ENCODE results near the gene NXNL1.
A peak's percentile ranks its signal among the peaks of the same experiment; 100 is the strongest.
"Not testable (repeated sequence)": the region's sequence is repeated elsewhere in the genome, so short reads cannot be mapped to it uniquely, and the experiment has no call there.

Gene NXNL1, protein sequence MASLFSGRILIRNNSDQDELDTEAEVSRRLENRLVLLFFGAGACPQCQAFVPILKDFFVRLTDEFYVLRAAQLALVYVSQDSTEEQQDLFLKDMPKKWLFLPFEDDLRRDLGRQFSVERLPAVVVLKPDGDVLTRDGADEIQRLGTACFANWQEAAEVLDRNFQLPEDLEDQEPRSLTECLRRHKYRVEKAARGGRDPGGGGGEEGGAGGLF

GRCh38 chr19:17460372-17461230 is at the start of gene NXNL1:
TSS of gene NXNL1 (minus strand) at chr19:17460926. CDS start at chr19:17460869, 57 bp downstream.
- no peak for DNase-seq (ENCODE audit: extremely low read depth in 1 of 2, low read depth in 1 of 2)

DNA sequence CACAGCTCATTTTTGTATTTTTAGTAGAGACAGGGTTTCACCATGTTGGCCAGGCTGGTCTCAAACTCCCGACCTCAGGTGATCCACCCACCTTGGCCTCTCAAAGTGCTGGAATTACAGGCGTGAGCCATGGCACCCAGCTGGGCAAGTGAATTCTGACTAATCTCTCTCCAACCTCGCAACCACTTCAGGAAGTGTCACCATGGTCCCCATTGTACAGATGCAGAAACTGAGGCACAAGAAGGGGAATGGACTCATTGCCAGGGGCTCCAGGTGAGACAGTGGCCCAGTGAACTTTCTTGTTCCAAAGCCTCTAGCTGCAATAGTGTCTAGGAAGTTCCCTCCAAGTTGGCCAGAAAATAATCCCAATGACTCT is 47.8 kb upstream of the NXNL1 start:
- DNase-seq (ENCODE audit: extremely low read depth in 1 of 2, low read depth in 1 of 2): not testable (repeated sequence)

DNA sequence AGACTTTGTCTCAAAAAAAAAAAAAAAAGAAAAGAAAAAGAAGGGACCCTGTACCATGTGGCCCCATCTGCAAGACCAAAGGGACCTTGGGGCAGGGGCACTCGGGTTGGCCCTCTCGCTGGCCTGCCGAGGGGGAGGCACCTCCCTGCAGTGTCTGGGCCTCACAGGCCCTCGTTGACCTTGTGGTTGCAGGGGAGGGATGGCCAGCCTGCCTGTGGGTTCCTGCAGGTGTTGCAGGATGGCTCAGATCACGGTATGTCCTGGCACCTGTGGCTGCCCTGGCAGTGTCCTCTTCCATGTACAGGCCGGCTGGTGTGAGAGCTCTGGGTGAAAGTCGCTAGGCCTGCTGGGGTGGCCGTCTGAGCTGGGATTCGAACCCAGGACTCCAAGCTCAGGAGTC is 46.0 kb upstream of the NXNL1 start:
- no peak for DNase-seq (ENCODE audit: extremely low read depth in 1 of 2, low read depth in 1 of 2)

GRCh38 chr19:17505223-17505622 is 44.5 kb upstream of the NXNL1 start:
- no peak for DNase-seq (ENCODE audit: extremely low read depth in 1 of 2, low read depth in 1 of 2)

DNA sequence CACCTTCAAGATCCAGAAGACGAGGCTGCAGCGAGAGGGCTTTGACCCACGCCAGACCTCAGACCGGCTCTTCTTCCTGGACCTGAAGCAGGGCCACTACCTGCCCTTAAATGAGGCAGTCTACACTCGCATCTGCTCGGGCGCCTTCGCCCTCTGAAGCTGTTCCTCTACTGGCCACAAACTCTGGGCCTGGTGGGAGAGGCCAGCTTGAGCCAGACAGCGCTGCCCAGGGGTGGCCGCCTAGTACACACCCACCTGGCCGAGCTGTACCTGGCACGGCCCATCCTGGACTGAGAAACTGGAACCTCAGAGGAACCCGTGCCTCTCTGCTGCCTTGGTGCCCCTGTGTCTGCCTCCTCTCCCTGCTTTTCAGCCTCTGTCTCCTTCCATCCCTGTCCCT is 43.7 kb upstream of the NXNL1 start:
- no peak for DNase-seq (ENCODE audit: extremely low read depth in 1 of 2, low read depth in 1 of 2)

DNA sequence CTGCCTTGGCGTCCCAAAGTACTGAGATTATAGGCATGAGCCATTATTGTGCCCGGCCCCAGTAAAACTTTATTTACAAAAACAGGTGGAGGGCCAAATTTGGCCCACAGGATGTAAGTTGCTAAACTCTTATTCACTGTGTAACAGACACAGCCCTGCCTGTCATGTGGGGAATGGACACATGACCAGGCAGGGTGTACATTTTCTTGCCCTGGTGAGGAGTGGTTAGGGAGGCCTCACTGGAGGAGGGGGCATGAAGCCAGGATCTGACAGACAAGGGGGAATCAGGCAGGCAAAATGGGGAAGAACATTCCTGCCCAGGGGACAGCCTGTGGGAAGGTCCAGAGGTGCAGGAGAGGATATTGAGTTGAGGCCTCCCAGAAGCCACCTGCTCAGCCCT is 43.3 kb upstream of the NXNL1 start:
- no peak for DNase-seq (ENCODE audit: extremely low read depth in 1 of 2, low read depth in 1 of 2)

DNA sequence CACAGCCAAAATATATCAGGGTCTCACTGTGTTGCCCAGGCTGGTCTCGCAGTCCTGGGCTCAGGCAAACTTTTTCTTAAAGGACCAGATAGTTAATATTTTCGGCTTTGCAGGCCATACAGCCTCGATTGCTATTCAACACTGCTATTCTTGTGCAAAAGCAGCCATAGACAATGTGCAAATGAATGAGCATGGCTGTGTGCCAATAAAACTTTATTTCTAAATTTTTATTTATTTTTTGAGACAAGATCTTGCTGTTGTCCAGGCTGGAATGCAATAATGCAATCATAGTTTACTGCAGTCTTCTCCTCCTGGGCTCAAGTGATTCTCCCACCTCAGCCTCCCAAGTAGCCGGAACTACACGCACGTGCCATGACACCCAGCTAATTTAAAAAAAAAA is 42.5 kb upstream of the NXNL1 start:
- DNase-seq (ENCODE audit: extremely low read depth in 1 of 2, low read depth in 1 of 2): no peak

DNA sequence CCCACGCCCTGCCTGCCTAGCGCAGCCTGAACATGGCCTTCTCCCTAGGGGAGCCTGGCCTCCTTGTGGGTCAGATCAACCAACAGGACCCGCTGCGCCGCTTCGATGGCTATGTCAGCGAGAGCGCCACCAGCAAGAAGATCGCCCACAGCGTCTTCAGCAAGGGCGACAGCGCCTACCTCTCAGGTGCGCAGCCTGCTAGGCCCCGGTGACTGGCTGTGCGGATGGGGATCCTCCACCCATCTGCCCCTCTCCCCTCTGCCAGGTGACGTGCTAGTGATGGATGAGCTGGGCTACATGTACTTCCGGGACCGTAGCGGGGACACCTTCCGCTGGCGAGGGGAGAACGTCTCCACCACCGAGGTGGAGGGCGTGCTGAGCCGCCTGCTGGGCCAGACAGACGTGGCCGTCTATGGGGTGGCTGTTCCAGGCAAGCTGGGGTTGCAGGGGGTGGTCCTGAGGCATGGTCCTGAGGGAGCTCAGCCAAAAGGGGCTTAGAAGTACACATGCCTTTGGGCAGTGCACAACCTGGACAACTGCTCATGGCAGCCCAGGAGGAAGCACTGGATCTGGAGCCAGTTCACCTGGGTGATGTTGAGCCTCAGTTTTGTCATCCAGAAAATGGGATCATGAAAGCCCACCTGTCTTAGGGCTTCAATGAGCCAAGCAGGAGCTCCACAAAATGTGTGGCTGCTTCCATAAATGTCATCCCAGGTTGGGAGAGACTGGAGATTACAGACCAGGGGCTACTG is 39.9 kb upstream of the NXNL1 start:
- DNase-seq (ENCODE audit: extremely low read depth in 1 of 2, low read depth in 1 of 2): no peak

DNA sequence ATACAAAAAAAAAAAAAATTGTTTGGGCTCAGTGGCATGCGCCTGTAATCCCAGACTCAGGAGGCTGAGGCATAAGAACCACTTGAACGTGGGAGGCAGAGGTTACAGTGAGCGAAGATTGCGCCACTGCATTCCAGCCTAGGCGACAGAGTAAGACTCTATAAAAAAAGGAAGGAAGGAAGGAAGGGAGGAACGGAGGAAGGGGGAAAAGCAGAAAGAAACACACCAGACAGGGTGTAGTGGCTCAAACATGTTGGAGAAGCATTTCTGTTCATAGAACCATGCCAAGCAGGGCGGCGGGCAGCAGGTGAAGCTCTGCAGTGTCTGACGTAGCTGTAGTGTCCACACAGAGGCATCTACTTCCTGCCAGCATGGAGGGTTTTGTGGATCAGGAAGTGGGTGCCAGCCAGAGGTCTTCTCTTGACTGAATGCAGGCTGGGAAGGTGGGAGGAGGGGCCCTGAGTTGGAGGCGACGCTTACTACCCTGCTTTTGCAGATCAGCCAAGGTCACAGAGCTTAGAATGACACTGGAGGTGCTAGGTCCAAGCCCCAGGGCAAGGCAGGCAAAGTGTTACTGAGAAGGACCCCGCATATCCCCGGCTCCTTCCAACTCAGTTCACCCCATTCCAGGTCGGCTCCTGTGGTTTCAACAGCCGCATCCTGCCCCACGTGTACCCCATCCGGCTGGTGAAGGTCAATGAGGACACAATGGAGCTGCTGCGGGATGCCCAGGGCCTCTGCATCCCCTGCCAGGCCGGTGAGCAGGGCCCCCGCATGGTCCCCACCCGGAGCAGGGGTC is 39.1 kb upstream of the NXNL1 start:
- DNase-seq (ENCODE audit: extremely low read depth in 1 of 2, low read depth in 1 of 2): no peak

- DNase-seq (ENCODE audit: extremely low read depth in 1 of 2, low read depth in 1 of 2): not testable (repeated sequence)
Measured at GRCh38 chr19:17499025-17499424, 38.3 kb upstream of the NXNL1 start.

DNA sequence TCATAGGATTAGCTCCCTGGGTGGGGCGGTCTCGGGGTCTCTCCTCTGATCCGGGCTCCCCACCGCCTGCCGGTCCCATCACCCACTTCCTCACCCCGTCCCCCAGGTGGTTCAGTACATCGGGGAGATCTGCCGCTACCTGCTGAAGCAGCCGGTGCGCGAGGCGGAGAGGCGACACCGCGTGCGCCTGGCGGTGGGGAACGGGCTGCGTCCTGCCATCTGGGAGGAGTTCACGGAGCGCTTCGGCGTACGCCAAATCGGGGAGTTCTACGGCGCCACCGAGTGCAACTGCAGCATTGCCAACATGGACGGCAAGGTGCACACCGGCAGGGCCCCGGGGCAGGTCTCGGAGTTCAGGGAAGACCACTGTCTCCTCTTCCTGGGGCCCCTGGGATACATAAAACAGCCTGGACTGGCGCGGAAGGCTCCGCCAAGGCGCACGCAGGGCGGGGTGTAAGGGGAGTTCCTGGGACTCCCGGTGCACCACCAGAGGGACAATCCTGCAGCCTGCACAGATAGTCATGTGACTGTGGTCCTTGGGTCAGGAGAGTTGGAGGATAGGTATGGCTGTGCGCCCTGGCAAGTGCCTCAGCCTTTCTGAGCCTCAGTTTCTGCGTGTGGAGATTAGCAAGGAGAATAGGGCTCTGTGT is 36.5 kb upstream of the NXNL1 start:
- DNase-seq (ENCODE audit: extremely low read depth in 1 of 2, low read depth in 1 of 2): no peak

GRCh38 chr19:17496337-17496997 is 35.7 kb upstream of the NXNL1 start:
- peak; percentile 64 to 79 for DNase-seq (ENCODE audit: extremely low read depth in 1 of 2, low read depth in 1 of 2)

DNA sequence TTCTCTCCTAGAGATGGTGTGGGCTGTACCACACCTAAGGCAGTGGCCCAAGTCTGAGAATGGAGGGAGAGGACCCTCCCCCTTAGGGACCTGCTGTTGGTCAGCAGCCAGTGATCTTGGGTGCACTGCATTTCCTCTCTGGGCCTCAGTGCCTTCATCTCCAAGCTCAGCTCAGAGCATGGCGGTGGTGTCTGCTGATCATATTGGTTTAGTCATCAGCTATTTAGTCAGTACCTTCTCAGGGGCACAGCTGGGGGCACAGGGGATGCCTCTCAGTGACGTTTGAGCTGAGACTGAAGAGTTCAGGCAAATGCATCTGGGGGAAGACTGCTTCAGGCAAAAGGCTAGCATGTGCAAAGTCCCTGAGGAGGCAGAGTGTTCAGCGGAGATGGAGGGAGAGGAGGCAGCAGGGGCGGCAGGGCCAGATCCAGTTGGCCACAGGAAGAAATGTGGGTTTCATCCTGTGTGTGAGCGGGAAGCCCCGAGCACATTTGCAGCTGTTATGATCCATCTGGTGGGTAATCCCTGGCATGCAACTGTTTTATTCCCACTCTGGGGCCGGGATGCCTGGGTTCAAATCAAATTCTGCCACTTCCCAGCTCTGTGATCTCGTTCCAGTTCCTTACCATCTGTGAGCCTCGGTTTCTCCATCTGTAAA is 35.0 kb upstream of the NXNL1 start:
- DNase-seq (ENCODE audit: extremely low read depth in 1 of 2, low read depth in 1 of 2): no peak

DNA sequence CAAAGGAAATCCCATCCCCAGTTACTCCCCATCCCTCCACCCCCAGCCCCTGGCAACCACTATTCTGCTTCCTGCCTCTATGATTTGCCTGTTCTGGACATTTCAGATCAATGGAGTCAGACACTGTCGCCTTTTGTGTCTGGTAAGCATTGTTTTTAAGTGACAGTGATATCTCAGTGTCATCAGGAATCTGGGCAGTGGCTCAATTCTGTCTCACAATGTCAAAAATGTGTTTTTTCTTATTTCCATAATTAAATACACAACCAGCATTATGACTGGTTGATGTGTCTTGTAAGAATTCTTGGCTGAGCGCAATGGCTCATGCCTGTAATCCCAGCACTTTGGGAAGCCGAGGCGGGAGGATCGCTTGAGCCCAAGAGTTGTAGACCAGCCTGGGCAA is 30.6 kb upstream of the NXNL1 start:
- DNase-seq (ENCODE audit: extremely low read depth in 1 of 2, low read depth in 1 of 2): no peak

GRCh38 chr19:17490411-17490810 is 29.7 kb upstream of the NXNL1 start:
- no peak for DNase-seq (ENCODE audit: extremely low read depth in 1 of 2, low read depth in 1 of 2)

- DNase-seq (ENCODE audit: extremely low read depth in 1 of 2, low read depth in 1 of 2): no peak
Measured at GRCh38 chr19:17489392-17490030, 28.8 kb upstream of the NXNL1 start.

GRCh38 chr19:17488593-17489391 is 28.1 kb upstream of the NXNL1 start:
- DNase-seq (ENCODE audit: extremely low read depth in 1 of 2, low read depth in 1 of 2): peak; percentile 68 to 89
